ENCODE results near the gene IL12A.

IL12A gene

GRCh38 chr3:160027541-160028195 lies 39.0 kb downstream of the IL12A start:
- DNase-seq (ENCODE audit: low read depth, low spot score), result no peak

DNA sequence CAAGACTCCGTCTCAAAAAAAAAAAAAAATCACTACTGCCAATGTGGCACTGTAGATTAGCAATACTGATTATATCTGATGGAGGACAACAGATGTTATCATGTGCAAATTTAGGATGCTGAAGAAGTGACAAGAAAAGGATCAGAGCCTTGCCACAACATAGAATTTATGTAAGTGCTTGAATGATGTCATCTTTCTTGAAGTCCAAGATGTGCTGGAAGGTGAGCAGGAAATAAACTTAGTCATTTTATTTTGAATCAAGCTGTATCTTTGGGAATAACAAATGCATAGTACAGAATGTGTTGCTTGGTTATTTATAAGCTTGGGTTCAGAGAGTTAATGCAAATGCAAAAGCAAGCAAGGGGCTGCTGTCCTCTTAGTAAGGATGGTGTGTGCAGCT lies 47.1 kb downstream of the IL12A start:
- DNase-seq (ENCODE audit: low read depth, low spot score), result no peak

- no peak for DNase-seq (ENCODE audit: low read depth, low spot score)
These were observed 50.4 kb downstream of the IL12A start for GRCh38 chr3:160038862-160039562.

GRCh38 chr3:160040181-160040580 lies 51.5 kb downstream of the IL12A start:
- DNase-seq (ENCODE audit: low read depth, low spot score), result no peak

DNA sequence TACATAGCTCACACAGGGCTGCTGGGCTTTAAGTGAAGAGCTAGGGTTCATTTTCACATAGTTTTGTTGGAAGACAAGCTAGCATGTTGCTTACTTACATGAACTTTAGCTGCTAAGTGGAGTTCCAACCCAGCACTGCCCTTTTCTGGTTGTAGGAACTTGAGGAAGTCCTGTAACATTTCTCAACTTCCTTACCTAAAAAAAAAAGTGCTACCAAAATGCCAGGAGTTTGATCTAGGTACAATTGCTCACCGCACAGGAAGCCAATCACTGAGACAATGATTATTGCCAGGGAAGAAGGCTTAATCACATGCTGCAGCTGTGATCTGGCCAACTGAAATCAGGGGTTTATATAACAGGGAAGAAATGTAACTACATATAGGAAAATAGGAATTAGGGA lies 52.8 kb downstream of the IL12A start:
- no peak for DNase-seq (ENCODE audit: low read depth, low spot score)

DNA sequence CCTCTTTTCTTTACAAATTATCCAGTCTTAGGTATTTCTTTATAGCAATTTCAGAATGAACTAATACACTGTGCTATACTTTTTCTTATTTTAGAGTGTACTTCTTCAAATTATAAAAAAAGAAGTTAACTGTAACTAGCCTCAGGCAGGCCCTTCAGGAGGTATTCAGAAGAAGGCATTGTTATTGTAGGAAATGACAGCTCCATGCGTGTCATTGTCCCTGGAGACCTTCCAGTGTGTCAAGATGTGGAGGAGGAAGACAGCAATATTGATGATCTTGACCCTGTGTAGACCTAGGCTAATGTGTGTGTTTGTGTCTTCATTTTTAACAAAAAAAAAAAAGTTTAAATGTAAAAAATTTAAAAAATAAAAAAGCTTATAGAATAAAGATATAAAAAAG lies 55.5 kb downstream of the IL12A start:
- no peak for DNase-seq (ENCODE audit: low read depth, low spot score)

Data from brain pericyte (primary cell).